ENCODE measurements around the gene KRTAP5-6.

The KRTAP5-6 gene

GRCh38 chr11:1672613-1673350 is 24.2 kb upstream of the KRTAP5-6 start:
- Histone ChIP-seq H3K9me2 (ENCODE audit: low read depth, low read length) (no peaks in the 10 kb centered on the region), H3F3A (ENCODE audit: insufficient read depth, low read length) (no peaks in the 10 kb centered on the region), H3K4me3 (ENCODE audit: low read depth, low read length, poor library complexity, severe bottlenecking) (no peak overlapping the region), H3K79me2 (ENCODE audit: insufficient read depth, low read length) (no peaks in the 10 kb centered on the region), H3K27me3 (ENCODE audit: insufficient read depth, low read length) (0 out of 2 replicates have a peak, but pooled peaks cover 5% of the 10 kb centered on the region), H3K27ac (ENCODE audit: low read depth, low read length, poor library complexity, severe bottlenecking) (no peak overlapping the region), H3K4me1 (ENCODE audit: insufficient read depth, low read length, severe bottlenecking) (no peaks in the 10 kb centered on the region), H2AFZ (ENCODE audit: low read length) (no peak overlapping the region), H3K9me3 (ENCODE audit: low read length) (no peaks in the 10 kb centered on the region), H3K4me2 (ENCODE audit: low read length) (no peak overlapping the region), H3K36me3 (ENCODE audit: insufficient read depth, low read length) (no peaks in the 10 kb centered on the region), H3K9ac (ENCODE audit: low read length) (no peak overlapping the region), H4K20me1 (ENCODE audit: insufficient read depth, low read length) (no peaks in the 10 kb centered on the region)
- TF ChIP-seq CTCF (IDR thresholded peaks at IDR 0.05; ENCODE audit: low read length), result no peak
- no peak for TF ChIP-seq EZH2 (IDR thresholded peaks at IDR 0.05; ENCODE audit: borderline replicate concordance, low read length)

GRCh38 chr11:1673446-1674172 is 23.4 kb upstream of the KRTAP5-6 start:
- Histone ChIP-seq H3F3A (ENCODE audit: insufficient read depth, low read length) (no peaks in the 10 kb centered on the region), H3K4me3 (ENCODE audit: low read depth, low read length, poor library complexity, severe bottlenecking) (no peak overlapping the region), H3K79me2 (ENCODE audit: insufficient read depth, low read length) (no peaks in the 10 kb centered on the region), H2AFZ (ENCODE audit: low read length) (no peak overlapping the region), H3K27me3 (ENCODE audit: insufficient read depth, low read length) (no peaks in the 10 kb centered on the region), H3K9ac (ENCODE audit: low read length) (no peak overlapping the region), H3K27ac (ENCODE audit: low read depth, low read length, poor library complexity, severe bottlenecking) (no peak overlapping the region), H3K9me2 (ENCODE audit: low read depth, low read length) (no peaks in the 10 kb centered on the region), H4K20me1 (ENCODE audit: insufficient read depth, low read length) (no peaks in the 10 kb centered on the region), H3K36me3 (ENCODE audit: insufficient read depth, low read length) (no peaks in the 10 kb centered on the region), H3K4me1 (ENCODE audit: insufficient read depth, low read length, severe bottlenecking) (no peaks in the 10 kb centered on the region), H3K9me3 (ENCODE audit: low read length) (no peaks in the 10 kb centered on the region), H3K4me2 (ENCODE audit: low read length) (no peak overlapping the region)
- no peak for TF ChIP-seq EZH2 (IDR thresholded peaks at IDR 0.05; ENCODE audit: borderline replicate concordance, low read length)
- TF ChIP-seq CTCF (IDR thresholded peaks at IDR 0.05; ENCODE audit: low read length), result no peak

GRCh38 chr11:1674173-1675131 is 22.5 kb upstream of the KRTAP5-6 start:
- no peaks in the 10 kb centered on the region for H3K27me3 ChIP-seq (ENCODE audit: insufficient read depth, low read length)
- TF ChIP-seq CTCF (IDR thresholded peaks at IDR 0.05; ENCODE audit: low read length), result no peak
- no peak for TF ChIP-seq EZH2 (IDR thresholded peaks at IDR 0.05; ENCODE audit: borderline replicate concordance, low read length)
- H4K20me1 ChIP-seq (ENCODE audit: insufficient read depth, low read length), result no peaks in the 10 kb centered on the region
- H3K9me2 ChIP-seq (ENCODE audit: low read depth, low read length), result no peaks in the 10 kb centered on the region
- no peaks in the 10 kb centered on the region for H3K4me1 ChIP-seq (ENCODE audit: insufficient read depth, low read length, severe bottlenecking)
- no peak overlapping the region for H3K4me2 ChIP-seq (ENCODE audit: low read length)
- H3K4me3 ChIP-seq (ENCODE audit: low read depth, low read length, poor library complexity, severe bottlenecking), result no peak overlapping the region
- H3K9ac ChIP-seq (ENCODE audit: low read length), result no peak overlapping the region
- H3K36me3 ChIP-seq (ENCODE audit: insufficient read depth, low read length), result no peaks in the 10 kb centered on the region
- H3K79me2 ChIP-seq (ENCODE audit: insufficient read depth, low read length), result no peaks in the 10 kb centered on the region
- H3K27ac ChIP-seq (ENCODE audit: low read depth, low read length, poor library complexity, severe bottlenecking), result no peak overlapping the region
- no peaks in the 10 kb centered on the region for H3K9me3 ChIP-seq (ENCODE audit: low read length)
- no peak overlapping the region for H2AFZ ChIP-seq (ENCODE audit: low read length)
- H3F3A ChIP-seq (ENCODE audit: insufficient read depth, low read length), result no peaks in the 10 kb centered on the region
